Erythroblast (primary cell): ENCODE data around the gene CHID1.

Experiments used
- DNase-seq, 2 experiments: peaks; one replicate each; lab custom pipeline; 2025; lab: John Stamatoyannopoulos, UW
- GATA1 ChIP-seq: IDR thresholded peaks from 2 replicates; pipeline ENCODE4 v1.6.1; 2011; ENCODE audit warnings: low read depth, mild to moderate bottlenecking, control low read depth, low read length, moderate library complexity
- POLR2A ChIP-seq: IDR thresholded peaks from 2 replicates; pipeline ENCODE4 v1.6.1; 2011; ENCODE audit warnings: mild to moderate bottlenecking, low read length

The CHID1 gene

DNA sequence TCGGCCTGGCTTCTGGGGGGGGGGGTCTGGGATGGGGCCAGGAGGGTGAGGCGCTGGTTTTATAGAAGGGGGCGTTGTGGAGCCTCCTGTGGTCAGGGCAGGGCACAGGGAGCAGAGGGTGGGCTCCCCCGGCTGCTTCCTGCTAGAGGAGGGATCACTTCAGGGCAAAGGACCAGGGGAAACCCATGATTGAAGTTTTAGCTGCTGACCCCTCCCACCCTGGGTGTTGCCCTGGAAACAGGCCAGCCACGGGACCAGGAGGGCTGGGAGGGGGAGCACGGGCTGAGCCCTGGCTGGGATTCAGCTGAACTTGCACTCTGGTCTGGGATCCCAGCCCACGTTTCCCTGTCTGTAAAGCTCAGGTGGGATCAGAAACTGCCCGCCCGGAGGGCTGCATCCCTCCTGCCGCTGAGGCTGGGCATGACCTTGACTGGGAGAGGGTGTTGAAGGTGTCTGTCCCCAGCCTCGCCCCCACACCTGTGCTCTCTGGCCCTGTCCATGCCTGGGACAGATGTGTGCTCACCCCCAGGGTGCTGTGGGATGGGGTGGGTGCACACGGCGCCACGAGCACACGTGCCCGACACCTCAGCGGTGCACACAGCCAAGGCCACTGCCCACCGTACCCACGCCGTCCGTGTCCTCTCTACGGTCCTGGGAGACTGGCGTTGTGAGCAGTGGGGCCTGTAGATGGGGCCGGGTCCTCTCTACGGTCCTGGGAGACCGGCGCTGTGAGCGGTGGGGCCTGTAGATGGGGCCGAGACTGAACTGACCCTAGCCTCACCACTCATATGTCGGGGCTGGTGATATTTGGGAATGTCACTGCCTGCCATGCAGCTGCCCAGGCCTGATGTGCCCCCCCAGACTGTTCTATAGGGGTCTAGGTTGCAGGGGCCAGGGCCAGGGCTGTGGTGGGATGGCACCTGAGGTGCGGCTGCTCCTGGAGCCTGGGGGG, 65.6 kb downstream of the CHID1 start:
- TF ChIP-seq GATA1 (no peak), POLR2A (no peak)
- DNase-seq = peak; percentile 85 to 86

DNA sequence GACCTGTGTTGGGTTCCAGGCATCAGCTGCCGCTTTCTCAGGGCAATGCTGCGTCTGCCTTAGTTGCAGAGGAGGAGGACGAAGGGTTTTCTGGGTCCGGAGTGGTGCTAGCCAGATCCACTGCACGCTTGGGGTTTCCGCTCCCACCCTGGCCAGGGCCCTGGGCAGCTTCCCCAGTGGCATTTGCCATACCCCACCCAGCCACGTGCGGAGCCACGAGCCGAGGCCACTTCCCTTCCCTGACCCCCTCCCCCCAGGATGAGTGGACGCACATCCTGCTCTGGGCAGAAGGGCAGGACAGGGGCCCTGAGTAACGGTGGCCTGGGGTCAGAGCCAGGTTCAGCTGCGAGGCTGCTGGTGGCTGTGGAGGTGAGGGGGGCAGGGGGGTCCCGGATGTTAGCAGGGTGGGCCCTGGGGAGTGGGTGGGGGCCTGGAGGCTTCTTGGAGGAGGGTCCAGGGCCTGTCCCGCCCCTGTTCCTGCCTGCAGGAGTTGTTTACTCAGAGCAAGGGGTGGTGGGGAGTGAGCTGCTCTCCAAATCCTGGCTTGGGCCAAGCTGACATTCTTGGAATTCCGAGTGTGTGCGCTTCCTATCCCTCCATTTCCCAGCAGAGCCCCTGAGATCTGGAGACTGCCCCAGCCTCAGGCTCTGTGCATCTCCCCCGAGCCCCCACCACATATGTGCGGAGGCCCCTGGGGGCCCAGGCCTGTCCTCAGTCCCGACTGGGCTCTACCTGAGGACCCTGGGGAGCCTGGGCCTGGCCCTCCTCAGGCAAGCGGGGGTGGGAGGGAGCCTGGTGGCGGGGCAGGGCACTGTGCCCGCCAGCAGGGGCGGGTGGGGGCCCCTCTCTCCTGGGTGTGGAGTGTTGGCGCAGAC, 66.6 kb downstream of the CHID1 start:
- DNase-seq = peak in 1 of 2 experiments; percentile 45
- TF ChIP-seq POLR2A (no peak), GATA1 (no peak)

- TF ChIP-seq POLR2A = no peak
- TF ChIP-seq GATA1 = no peak
- peak in 1 of 2 experiments; percentile 46 for DNase-seq
Measured at GRCh38 chr11:843086-843734, 67.4 kb downstream of the CHID1 start.

DNA sequence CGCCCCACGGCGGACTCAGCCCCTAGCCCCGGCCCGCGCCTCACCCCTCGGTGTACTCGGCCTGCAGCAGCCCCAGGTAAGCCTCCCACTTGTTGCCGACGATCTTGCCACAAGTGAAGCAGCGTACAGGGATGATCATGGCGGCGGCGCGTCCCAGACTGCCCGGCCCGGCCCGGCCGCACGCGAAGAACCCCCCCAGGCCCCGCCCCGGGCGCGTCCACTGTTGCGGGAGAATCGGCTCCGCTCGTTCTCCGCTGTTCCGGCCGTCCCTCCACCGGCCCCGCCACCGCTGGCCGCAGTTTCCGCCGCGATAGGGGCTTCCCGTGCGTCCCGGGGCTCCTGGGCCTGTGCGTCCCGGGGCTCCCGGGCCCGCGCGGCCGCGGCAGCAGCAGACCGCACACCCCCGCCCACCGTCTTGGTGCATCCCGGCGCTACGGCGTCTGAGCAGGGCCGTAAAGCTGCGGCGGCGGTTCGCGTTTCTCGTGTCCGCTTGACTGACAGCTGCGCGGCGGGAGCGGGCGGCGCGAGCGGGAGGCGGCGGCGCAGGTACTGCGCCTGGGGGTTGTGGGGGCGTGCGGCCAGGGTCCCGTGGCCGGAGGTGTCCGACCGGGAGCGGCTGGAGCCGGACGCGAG, 68.1 kb downstream of the CHID1 start, which contains the start of the genes POLR2L and TSPAN4:
TSS of gene POLR2L (minus strand) at position 160 of the 633 bp plus-strand sequence. CDS start at position 139, 21 bp downstream.
TSS of gene TSPAN4 (plus strand) at position 483 of the 633 bp plus-strand sequence. CDS start 7,453 bp downstream, outside the sequence.
- DNase-seq = peak; percentile 94 to 96
- TF ChIP-seq POLR2A (peak; percentile 84), GATA1 (no peak)

DNA sequence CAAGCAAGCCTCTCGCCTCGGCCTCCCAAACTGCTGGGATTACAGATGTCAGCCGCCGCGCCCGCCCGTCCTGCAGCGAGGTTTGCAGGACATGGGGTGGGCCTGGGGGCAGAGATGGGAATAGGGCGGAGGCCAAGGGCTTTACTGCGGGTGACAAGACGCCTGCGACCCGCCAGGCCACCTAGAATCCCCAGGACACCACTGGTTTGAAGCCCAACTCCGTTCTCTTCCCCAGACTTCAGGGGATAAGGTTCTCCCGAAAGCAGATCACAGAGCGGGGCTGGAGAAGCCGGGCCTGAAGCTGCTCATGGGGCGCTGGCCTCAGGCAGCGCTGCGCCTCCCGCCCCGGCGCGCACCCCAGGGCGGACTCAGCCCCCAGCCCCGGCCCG, 68.6 kb downstream of the CHID1 start:
- TF ChIP-seq GATA1 (no peak), POLR2A (no peak)
- DNase-seq = peak; percentile 73 to 78

DNA sequence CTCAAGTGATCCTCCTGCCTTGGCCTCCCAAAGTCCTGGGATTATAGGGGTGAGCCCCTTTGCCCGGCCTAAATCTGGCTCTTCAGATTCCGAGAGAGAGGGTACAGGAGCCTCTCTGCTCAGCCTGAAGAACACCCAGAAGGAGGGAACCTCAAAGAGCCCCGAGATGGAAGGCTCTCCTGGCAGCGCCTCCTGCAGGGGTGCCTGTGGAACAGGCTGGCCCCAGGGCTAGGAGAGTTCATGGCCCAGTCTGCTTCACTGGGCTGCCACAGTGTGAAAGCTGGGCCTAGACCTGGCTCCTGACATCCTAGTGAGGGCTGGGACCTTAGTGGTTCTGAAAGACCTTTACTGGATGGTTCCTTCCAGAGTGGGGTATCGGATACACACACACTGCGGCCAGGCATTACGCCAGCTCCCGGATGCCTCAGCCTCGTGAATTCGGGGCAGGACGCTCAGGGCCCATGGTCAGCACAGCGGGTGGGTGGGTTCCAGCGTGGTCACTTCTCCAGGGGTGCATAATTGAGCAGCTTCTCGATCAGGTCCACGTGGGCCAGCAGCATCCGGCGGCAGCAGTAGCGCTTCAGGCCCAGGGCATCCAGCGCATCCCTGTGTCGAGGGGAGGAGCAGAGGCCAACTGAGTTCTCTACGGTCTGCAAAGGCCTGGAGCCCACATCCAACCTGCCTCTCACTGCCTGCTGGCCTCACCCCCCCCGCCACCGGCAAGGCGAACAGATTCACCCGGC, 70.6 kb downstream of the CHID1 start:
- no peak for TF ChIP-seq GATA1
- no peak for TF ChIP-seq POLR2A
- peak in 1 of 2 experiments; percentile 42 for DNase-seq

- no peak for DNase-seq
- TF ChIP-seq GATA1 (no peak), POLR2A (no peak)
Measured at GRCh38 chr11:839280-839623, 71.4 kb downstream of the CHID1 start.

DNA sequence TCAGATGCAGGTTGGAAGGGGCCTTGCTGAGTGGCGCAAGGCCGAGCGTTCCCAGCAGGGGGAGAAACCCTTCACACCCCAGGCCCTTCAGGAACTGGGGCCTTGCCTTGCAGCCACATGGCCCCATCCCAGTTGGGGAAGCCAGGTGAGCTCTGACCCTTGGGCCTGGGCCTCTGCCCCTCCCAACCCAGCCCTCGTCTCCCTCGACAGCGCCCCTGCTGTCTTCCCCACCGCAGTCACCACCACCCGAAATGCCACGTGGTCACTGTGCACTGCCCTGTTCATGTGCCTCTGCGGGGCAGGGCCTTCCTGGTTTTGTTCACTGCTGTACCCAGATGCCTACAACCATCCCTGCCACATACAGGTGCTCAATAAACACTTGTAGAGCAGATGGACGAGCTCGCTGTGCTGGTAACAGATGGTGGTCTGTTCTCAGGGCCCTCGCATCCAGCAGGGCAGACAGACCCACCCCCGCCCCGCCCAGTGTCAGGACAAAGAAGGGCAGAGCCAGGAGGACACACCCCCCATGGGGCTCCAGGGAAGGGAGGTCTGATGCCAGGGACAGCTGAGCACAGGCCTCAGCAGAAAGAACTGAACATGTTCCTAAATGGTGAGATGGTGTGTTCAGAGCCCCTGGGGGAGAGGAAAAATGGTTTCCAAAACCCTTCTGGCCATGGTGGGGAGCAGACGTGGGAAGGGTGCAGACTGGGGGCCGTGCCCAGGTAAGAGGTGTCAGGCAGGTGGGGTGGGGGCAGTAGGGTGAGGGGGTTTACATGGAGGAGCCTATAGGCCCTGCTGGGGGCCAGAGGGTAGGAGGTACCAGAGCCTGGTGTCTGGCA, 72.0 kb downstream of the CHID1 start:
- no peak for TF ChIP-seq POLR2A
- TF ChIP-seq GATA1 = no peak
- peak; percentile 33 to 39 for DNase-seq

- no peak for DNase-seq
- peak; percentile 1 for TF ChIP-seq POLR2A
- TF ChIP-seq GATA1 = no peak
Measured at GRCh38 chr11:837990-838307, 72.7 kb downstream of the CHID1 start.

DNA sequence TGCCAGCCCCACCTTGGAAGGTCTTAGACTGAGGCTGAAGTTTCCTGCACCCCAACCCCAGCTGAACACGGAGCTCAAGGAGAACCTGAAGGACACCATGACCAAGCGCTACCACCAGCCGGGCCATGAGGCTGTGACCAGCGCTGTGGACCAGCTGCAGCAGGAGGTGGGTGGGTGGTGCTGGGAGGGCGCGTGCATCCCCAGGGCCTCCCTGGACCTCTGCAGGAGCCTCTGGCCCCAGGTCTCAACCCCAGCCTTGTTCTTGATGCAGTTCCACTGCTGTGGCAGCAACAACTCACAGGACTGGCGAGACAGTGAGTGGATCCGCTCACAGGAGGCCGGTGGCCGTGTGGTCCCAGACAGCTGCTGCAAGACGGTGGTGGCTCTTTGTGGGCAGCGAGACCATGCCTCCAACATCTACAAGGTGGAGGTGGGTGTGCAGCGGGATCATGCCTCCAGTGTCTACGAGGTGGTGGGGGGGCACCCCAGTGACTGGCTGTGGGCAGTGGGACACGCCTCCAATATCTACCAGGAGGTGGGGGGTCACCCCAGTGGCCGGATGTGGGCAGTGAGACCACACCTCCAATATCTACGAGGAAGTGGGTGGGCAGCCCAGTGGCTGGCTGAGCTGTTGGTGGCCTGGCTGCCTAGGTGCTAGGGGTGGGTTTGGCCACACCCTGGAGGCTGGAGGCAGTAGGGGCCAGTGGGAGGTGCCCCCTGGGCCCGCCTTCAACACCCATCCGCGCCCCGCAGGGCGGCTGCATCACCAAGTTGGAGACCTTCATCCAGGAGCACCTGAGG, 73.2 kb downstream of the CHID1 start:
- DNase-seq = no peak
- no peak for TF ChIP-seq GATA1
- TF ChIP-seq POLR2A = peak; percentile 23

- DNase-seq = no peak
- TF ChIP-seq POLR2A (no peak), GATA1 (no peak)
Measured at GRCh38 chr11:836700-837099, 73.9 kb downstream of the CHID1 start.
